H1 (cell line): ENCODE measurements around the gene PCDHB12. TPM values are rescaled to one million over a fixed set of nuclear protein-coding genes. Genes with fewer than 3 reads are reported as not detected.
"Not testable (repeated sequence)": the region's sequence is repeated elsewhere in the genome, so short reads cannot be mapped to it uniquely, and the experiment has no call there.

Experiments
- CTCF ChIA-PET: fragments of 300-600 bp; sonication (Branson Sonifier 250); formaldehyde crosslinking; loops from one replicate; lab custom pipeline; 2021; ENCODE audit not compliant: partially characterized antibody; lab: Charles Lee
- POLR2A ChIA-PET: fragments of 300-600 bp; sonication (Branson Sonifier 250); formaldehyde crosslinking; loops from one replicate; lab custom pipeline; 2021; ENCODE audit warnings: inconsistent platforms; ENCODE audit not compliant: partially characterized antibody; lab: Charles Lee
- DNase-seq, 2 experiments: peaks; one replicate each; pipeline versions ENCODE4 v3.0.0 to v3.0.0-alpha.2; 2010 to 2022; ENCODE audit warnings: low spot score in 2 of 2, low read depth in 1 of 2, mixed read lengths in 1 of 2
- FAIRE-seq: peaks from 2 replicates; lab custom pipeline; 2011; peaks lifted over from hg19 to GRCh38; lab: Jason Lieb, UNC
- H2AFZ ChIP-seq: 2 replicates; pipeline ENCODE4 v1.8.1; 2012; ENCODE audit warnings: low read length, inconsistent platforms
- H2AK5ac ChIP-seq: 2 replicates; pipeline ENCODE4 v1.6.1; 2013; ENCODE audit warnings: low read depth, low read length
- H2BK120ac ChIP-seq: replicated peaks from 2 replicates; pipeline ENCODE3; 2013; ENCODE audit warnings: low read depth, low read length, inconsistent platforms
- H2BK12ac ChIP-seq: 2 replicates; pipeline ENCODE4 v1.6.1; 2013; ENCODE audit warnings: low read depth, low read length
- H2BK15ac ChIP-seq: 2 replicates; pipeline ENCODE4 v1.6.1; 2013; ENCODE audit warnings: low read length
- H2BK20ac ChIP-seq: 2 replicates; pipeline ENCODE4 v1.6.1; 2013; ENCODE audit warnings: low read length
- H2BK5ac ChIP-seq: 2 replicates; pipeline ENCODE4 v1.6.1; 2013; ENCODE audit warnings: low read depth, low read length
- H3K14ac ChIP-seq: 2 replicates; pipeline ENCODE4 v1.6.1; 2013; ENCODE audit warnings: inconsistent platforms; ENCODE audit not compliant: insufficient read length
- H3K18ac ChIP-seq: 2 replicates; pipeline ENCODE4 v1.6.1; 2013; ENCODE audit warnings: low read length; ENCODE audit errors: extremely low read depth
- H3K23ac ChIP-seq: 2 replicates; pipeline ENCODE4 v1.6.1; 2013; ENCODE audit warnings: inconsistent platforms; ENCODE audit not compliant: insufficient read length
- H3K23me2 ChIP-seq: 2 replicates; pipeline ENCODE4 v1.6.1; 2013; ENCODE audit warnings: low read depth, low read length
- H3K27ac ChIP-seq: 2 replicates; pipeline ENCODE4 v1.6.1; 2011; ENCODE audit warnings: low read depth, low read length, inconsistent platforms
- H3K27me3 ChIP-seq, 4 experiments: replicated peaks in 1 of 4; 1 replicate in 1 of 4; 2 replicates in 3 of 4; pipeline versions ENCODE4 v1.6.1 to v1.8.1; 2011 to 2013; ENCODE audit warnings: low read length in 3 of 4, mild to moderate bottlenecking in 3 of 4, inconsistent platforms in 2 of 4, mixed read lengths in 2 of 4, moderate library complexity in 1 of 4; ENCODE audit not compliant: control insufficient read depth in 3 of 4, insufficient read depth in 3 of 4; ENCODE audit errors: extremely low read depth in 1 of 4
- H3K36me3 ChIP-seq, 4 experiments: 2 replicates each; pipeline versions ENCODE4 v1.6.1 to v1.8.1; 2011 to 2013; ENCODE audit warnings: mild to moderate bottlenecking in 4 of 4, low read length in 3 of 4, moderate library complexity in 2 of 4, control low read depth in 1 of 4, inconsistent platforms in 1 of 4; ENCODE audit not compliant: insufficient read depth in 4 of 4, control insufficient read depth in 2 of 4
- H3K4ac ChIP-seq: replicated peaks from 2 replicates; pipeline ENCODE3; 2013; ENCODE audit warnings: low read length, low read depth, mixed read lengths, inconsistent platforms; ENCODE audit not compliant: insufficient read length
- H3K4me1 ChIP-seq, 4 experiments: replicated peaks in 1 of 4; 1 replicate in 1 of 4; 2 replicates in 3 of 4; pipeline versions ENCODE4 v1.6.1 to v1.8.1; 2011 to 2013; ENCODE audit warnings: low read length in 3 of 4, inconsistent platforms in 2 of 4, mixed read lengths in 1 of 4; ENCODE audit not compliant: insufficient read depth in 4 of 4, control insufficient read depth in 3 of 4
- H3K4me2 ChIP-seq, 2 experiments: 2 replicates each; pipeline versions ENCODE4 v1.6.1 to v1.8.1; 2011 to 2013; ENCODE audit warnings: low read depth in 2 of 2, low read length in 2 of 2, control low read depth in 1 of 2, inconsistent platforms in 1 of 2, mild to moderate bottlenecking in 1 of 2; ENCODE audit not compliant: insufficient read depth in 1 of 2
- H3K4me3 ChIP-seq, 4 experiments: fragments of 200-600, 300-600 bp in 1 of 4; sonication (generic), shearing (Covaris generic), sonication (Bioruptor Twin) in 1 of 4; 2 replicates each; pipeline versions ENCODE4 v1.5.1 to v1.8.1; 2011 to 2016; ENCODE audit warnings: low read length in 4 of 4, low read depth in 3 of 4, control low read depth in 2 of 4, inconsistent platforms in 2 of 4, mild to moderate bottlenecking in 2 of 4, mixed read lengths in 1 of 4, moderate library complexity in 1 of 4; ENCODE audit not compliant: insufficient read depth in 2 of 4; ENCODE audit errors: extremely low read depth in 1 of 4
- H3K56ac ChIP-seq: replicated peaks from 2 replicates; pipeline ENCODE3; 2013; ENCODE audit warnings: low read depth, mild to moderate bottlenecking, mixed read lengths, low read length, inconsistent platforms; ENCODE audit not compliant: insufficient read length
- H3K79me1 ChIP-seq: 2 replicates; pipeline ENCODE4 v1.6.1; 2013; ENCODE audit warnings: low read depth, low read length, control low read depth
- H3K79me2 ChIP-seq, 2 experiments: 2 replicates each; pipeline versions ENCODE4 v1.6.1 to v1.8.1; 2012 to 2013; ENCODE audit warnings: low read length in 2 of 2, mild to moderate bottlenecking in 2 of 2, inconsistent platforms in 1 of 2; ENCODE audit not compliant: insufficient read depth in 2 of 2, control insufficient read depth in 1 of 2
- H3K9ac ChIP-seq, 4 experiments: replicated peaks in 1 of 4; 1 replicate in 1 of 4; 2 replicates in 3 of 4; pipeline versions ENCODE4 v1.6.1 to v1.8.1; 2011 to 2013; ENCODE audit warnings: low read depth in 3 of 4, low read length in 3 of 4, control low read depth in 2 of 4, mild to moderate bottlenecking in 2 of 4, moderate library complexity in 2 of 4, inconsistent platforms in 1 of 4; ENCODE audit errors: extremely low read depth in 1 of 4
- H3K9me3 ChIP-seq, 2 experiments: 2 replicates each; pipeline versions ENCODE4 v1.6.1 to v1.8.1; 2012 to 2013; ENCODE audit warnings: mild to moderate bottlenecking in 2 of 2, moderate library complexity in 2 of 2, control low read depth in 1 of 2, inconsistent platforms in 1 of 2, low read depth in 1 of 2, low read length in 1 of 2, mixed read lengths in 1 of 2; ENCODE audit not compliant: insufficient read depth in 2 of 2
- H4K20me1 ChIP-seq, 2 experiments: replicated peaks in 1 of 2; 2 replicates each; pipeline versions ENCODE3 to v1.8.1; 2011 to 2013; ENCODE audit warnings: inconsistent platforms in 2 of 2, low read length in 2 of 2, mild to moderate bottlenecking in 1 of 2; ENCODE audit not compliant: insufficient read depth in 2 of 2, control insufficient read depth in 1 of 2
- H4K5ac ChIP-seq: 2 replicates; pipeline ENCODE4 v1.6.1; 2013; ENCODE audit warnings: low read length, low read depth, mixed read lengths, inconsistent platforms; ENCODE audit not compliant: insufficient read length
- H4K8ac ChIP-seq: 2 replicates; pipeline ENCODE4 v1.8.0; 2013; ENCODE audit warnings: mild to moderate bottlenecking, moderate library complexity, low read length, inconsistent platforms; ENCODE audit not compliant: insufficient read depth; ENCODE audit errors: extremely low read depth
- H4K91ac ChIP-seq: replicated peaks from 2 replicates; pipeline ENCODE3; 2013; ENCODE audit warnings: low read length, mixed read lengths, inconsistent platforms; ENCODE audit not compliant: insufficient read length
- WGBS, 2 experiments: shearing (Covaris generic) in 1 of 2; methylation state at CpG; one replicate each; pipeline versions ENCODE4 v1.1.6 to v1.1.7; 2013 to 2015; ENCODE audit warnings: low lambda C conversion rate in 2 of 2, mixed read lengths in 2 of 2, inconsistent platforms in 1 of 2, low coverage in 1 of 2, missing lambda C conversion rate in 1 of 2; ENCODE audit not compliant: insufficient replicate concordance in 2 of 2, insufficient coverage in 1 of 2, insufficient read length in 1 of 2; ENCODE audit errors: extremely low coverage in 1 of 2, missing lambda C conversion rate in 1 of 2; 5-methylcytosine and 5-hydroxymethylcytosine counted together
- polyA plus RNA-seq, 7 experiments: library from polyadenylated mRNA; depleted of rRNA in 3 of 7; stranded (reverse) in 5 of 7; unstranded in 2 of 7; fragments of >200 nt in 5 of 7; fragments of 200-250 nt in 2 of 7; gene quantifications; 1 replicate in 5 of 7; 2 replicates in 1 of 7; 4 replicates in 1 of 7; pipeline versions ENCODE4 v1.2.1 to v1.2.3, GENCODE V29; 2011 to 2013; ENCODE audit warnings: missing spikeins in 2 of 7, mixed read lengths in 2 of 7
- total RNA-seq: library from RNA; stranded (reverse); fragmentation: NEBNext Ultra II Directional; extraction: Animal tissue kit (Norgen Biotek cat#: 25700); gene quantifications from 2 replicates; pipeline ENCODE4 v1.2.1, GENCODE V29; 2021

The PCDHB12 gene
- total and polyA plus RNA-seq, 2 of the 8 experiments (the other 6 are each of a cell fraction or from before 2014, with no cell fraction given), result 1.1 to 2.0 TPM

- peaks cover 16 to 25% of the 10 kb centered on the region in 2 experiments for H3K9me3 ChIP-seq
- H3K27ac ChIP-seq, H4K91ac ChIP-seq, DNase-seq, H2BK15ac ChIP-seq, H4K5ac ChIP-seq, H3K4me3 ChIP-seq, H3K79me1 ChIP-seq, H3K4me1 ChIP-seq, H4K20me1 ChIP-seq, H3K4me2 ChIP-seq, H2BK12ac ChIP-seq, H3K9ac ChIP-seq, H3K23ac ChIP-seq, H3K56ac ChIP-seq, H4K8ac ChIP-seq, H3K14ac ChIP-seq, H3K4ac ChIP-seq, H3K79me2 ChIP-seq, H2AK5ac ChIP-seq, H3K36me3 ChIP-seq, H2AFZ ChIP-seq, POLR2A ChIA-PET, H3K23me2 ChIP-seq, H2BK120ac ChIP-seq, H3K18ac ChIP-seq, H2BK5ac ChIP-seq, FAIRE-seq, H3K27me3 ChIP-seq, H2BK20ac ChIP-seq: not testable (repeated sequence)
- CTCF ChIA-PET, result interaction anchor here (0.6 kb wide), 1 partner anchor 85 kb away, joined by 3 read pairs; the partner anchor contains the start of gene TAF7
- WGBS, 2 experiments, result 89% methylated on average over 34 of the region's 40 CpGs; no CpG with 5 or more reads in 1 of the 2 experiments
Measured at GRCh38 chr5:141235922-141236321, 27.4 kb downstream of the PCDHB12 start.
